Astrocyte (in vitro differentiated cells and primary cell): ENCODE measurements around the gene GRIN2D. TPM values are rescaled to one million over a fixed set of nuclear protein-coding genes. Genes with fewer than 3 reads are reported as not detected.

Source experiments
- DNase-seq: peaks from one replicate; pipeline ENCODE4 v3.0.0-alpha.2; 2010; ENCODE audit warnings: low read depth
- FAIRE-seq: peaks from 2 replicates; lab custom pipeline; 2011; peaks lifted over from hg19 to GRCh38; lab: Jason Lieb, UNC
- H2AFZ ChIP-seq: 2 replicates; pipeline ENCODE4 v1.6.0; 2012; ENCODE audit warnings: low read depth, low read length, inconsistent platforms
- H3K27ac ChIP-seq: 2 replicates; pipeline ENCODE4 v1.5.1; 2011; ENCODE audit warnings: low read depth, low read length, inconsistent platforms
- H3K27me3 ChIP-seq: 2 replicates; pipeline ENCODE4 v1.6.0; 2011; ENCODE audit warnings: low read length, inconsistent platforms; ENCODE audit not compliant: insufficient read depth
- H3K36me3 ChIP-seq: 2 replicates; pipeline ENCODE4 v1.5.1; 2011; ENCODE audit warnings: low read length, inconsistent platforms; ENCODE audit not compliant: insufficient read depth
- H3K4me1 ChIP-seq: 2 replicates; pipeline ENCODE4 v1.5.1; 2011; ENCODE audit warnings: low read length, inconsistent platforms; ENCODE audit not compliant: insufficient read depth
- H3K4me2 ChIP-seq: 2 replicates; pipeline ENCODE4 v1.6.0; 2012; ENCODE audit warnings: low read length, inconsistent platforms
- H3K4me3 ChIP-seq: 2 replicates; pipeline ENCODE4 v1.5.1; 2011; ENCODE audit warnings: low read depth, mild to moderate bottlenecking, low read length, inconsistent platforms; ENCODE audit not compliant: insufficient read depth
- H3K79me2 ChIP-seq: 2 replicates; pipeline ENCODE4 v1.6.0; 2012; ENCODE audit warnings: mild to moderate bottlenecking, low read length, inconsistent platforms; ENCODE audit not compliant: insufficient read depth
- H3K9ac ChIP-seq: 2 replicates; pipeline ENCODE4 v1.6.0; 2012; ENCODE audit warnings: mild to moderate bottlenecking, low read length, inconsistent platforms
- H3K9me3 ChIP-seq: 2 replicates; pipeline ENCODE4 v1.5.1; 2012; ENCODE audit warnings: low read depth, mild to moderate bottlenecking, low read length, inconsistent platforms; ENCODE audit not compliant: insufficient read depth
- H4K20me1 ChIP-seq: 2 replicates; pipeline ENCODE4 v1.6.0; 2012; ENCODE audit warnings: low read length, inconsistent platforms; ENCODE audit not compliant: insufficient read depth
- H3K27ac Mint-ChIP-seq: one replicate; pipeline ENCODE4 v1.8.0; 2021; ENCODE audit warnings: mild to moderate bottlenecking, mixed read lengths; ENCODE audit not compliant: unreplicated experiment
- H3K27me3 Mint-ChIP-seq: one replicate; pipeline ENCODE4 v1.8.0; 2021; ENCODE audit warnings: low read depth, mixed read lengths; ENCODE audit not compliant: unreplicated experiment
- H3K36me3 Mint-ChIP-seq: one replicate; pipeline ENCODE4 v1.8.0; 2021; ENCODE audit warnings: low read depth, mixed read lengths; ENCODE audit not compliant: unreplicated experiment
- H3K4me1 Mint-ChIP-seq: one replicate; pipeline ENCODE4 v1.8.0; 2021; ENCODE audit warnings: low read depth, mixed read lengths; ENCODE audit not compliant: unreplicated experiment
- H3K4me3 Mint-ChIP-seq: one replicate; pipeline ENCODE4 v1.8.0; 2021; ENCODE audit warnings: mild to moderate bottlenecking, moderate library complexity, mixed read lengths; ENCODE audit not compliant: unreplicated experiment
- H3K9me3 Mint-ChIP-seq: one replicate; pipeline ENCODE4 v1.8.0; 2021; ENCODE audit warnings: mild to moderate bottlenecking, mixed read lengths; ENCODE audit not compliant: unreplicated experiment
- CTCF ChIP-seq: IDR thresholded peaks from 2 replicates; pipeline ENCODE4 v1.5.1; 2011; ENCODE audit warnings: low read depth, mild to moderate bottlenecking, inconsistent platforms, low read length, moderate library complexity; ENCODE audit not compliant: insufficient read depth
- EZH2 ChIP-seq: IDR thresholded peaks from 2 replicates; pipeline ENCODE4 v1.6.1; 2012; ENCODE audit warnings: mild to moderate bottlenecking, low read length, inconsistent platforms; ENCODE audit not compliant: insufficient read depth
- total RNA-seq: library from RNA; stranded (reverse); gene quantifications from 2 replicates; pipeline ENCODE4 v1.2.1, GENCODE V29; 2021

The GRIN2D gene
- total RNA-seq, 1 donor from 2014 or later: 6.2 TPM

DNA sequence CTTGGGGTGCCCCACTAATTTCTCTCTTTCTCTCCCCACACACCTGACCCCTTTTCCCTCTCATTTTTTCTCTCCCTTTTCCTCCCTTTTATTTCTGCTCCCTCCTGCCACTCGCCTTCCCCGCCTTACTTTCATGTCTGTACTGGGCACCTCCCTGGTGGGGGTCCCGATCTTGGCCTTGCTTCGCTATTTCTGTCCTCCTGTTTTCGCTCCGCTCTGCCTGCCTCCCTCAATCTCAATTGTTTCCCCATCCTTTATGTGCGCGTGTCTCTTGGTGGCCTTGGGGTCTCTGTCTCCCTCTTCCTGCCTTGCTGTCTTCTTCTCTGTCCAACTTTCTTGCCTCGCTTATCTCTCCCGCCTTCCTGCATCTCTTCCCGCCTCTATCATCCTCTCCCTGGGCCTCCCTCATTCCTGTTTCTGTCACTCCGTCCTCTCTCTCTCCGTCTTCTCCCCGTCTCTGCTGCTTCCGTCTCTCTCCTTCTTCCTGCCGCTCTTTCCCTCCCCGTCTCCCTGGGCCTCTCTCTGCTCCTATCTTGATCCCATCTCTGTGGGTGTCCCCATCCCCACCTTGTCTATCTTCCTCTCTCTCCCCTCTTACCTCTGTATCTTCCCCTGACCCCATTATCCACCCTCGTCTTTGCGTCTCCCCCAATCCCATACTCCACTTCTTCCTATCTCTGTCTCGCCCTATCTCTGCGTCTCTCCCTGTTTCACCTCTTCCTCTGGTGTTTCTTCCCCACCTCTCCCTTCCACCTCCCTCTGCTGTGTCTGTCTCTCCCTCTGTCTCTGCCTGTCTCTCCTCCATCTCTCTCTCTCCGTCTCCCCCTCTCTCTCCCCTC is 4.0 kb downstream of the GRIN2D start:
- Histone ChIP-seq H3K79me2 (peaks cover 2% of the 10 kb centered on the region), H3K36me3 (no peaks in the 10 kb centered on the region), H4K20me1 (no peaks in the 10 kb centered on the region), H3K4me3 (peak overlapping the region; percentile 60), H3K9ac (peak overlapping the region; percentile 91), H3K9me3 (no peaks in the 10 kb centered on the region), H3K4me1 (peaks cover 10% of the 10 kb centered on the region), H3K27me3 (peaks cover 14% of the 10 kb centered on the region), H3K27ac (no peak overlapping the region), H3K4me2 (peak overlapping the region; percentile 100), H2AFZ (peak overlapping the region; percentile 76)
- peaks cover 4% of the 10 kb centered on the region for H3K36me3 Mint-ChIP-seq
- H3K27me3 Mint-ChIP-seq: peaks cover 2% of the 10 kb centered on the region
- DNase-seq (no peak), FAIRE-seq (no peak)
- peaks cover 11% of the 10 kb centered on the region for H3K4me1 Mint-ChIP-seq
- H3K27ac Mint-ChIP-seq: peak overlapping the region; percentile 77
- TF ChIP-seq CTCF (no peak), EZH2 (no peak)
- H3K4me3 Mint-ChIP-seq: peak overlapping the region; percentile 79
- H3K9me3 Mint-ChIP-seq: peaks cover 3% of the 10 kb centered on the region

GRCh38 chr19:48398102-48398374 is 4.6 kb downstream of the GRIN2D start:
- FAIRE-seq (no peak), DNase-seq (no peak)
- Mint-ChIP-seq H3K36me3 (peaks cover 4% of the 10 kb centered on the region), H3K9me3 (peaks cover 3% of the 10 kb centered on the region), H3K27me3 (peaks cover 2% of the 10 kb centered on the region), H3K27ac (peak overlapping the region; percentile 77), H3K4me3 (peak overlapping the region; percentile 79), H3K4me1 (peaks cover 10% of the 10 kb centered on the region)
- H3K4me3 ChIP-seq: peak overlapping the region; percentile 60
- TF ChIP-seq EZH2 (no peak), CTCF (no peak)
- no peak overlapping the region for H3K27ac ChIP-seq
- H2AFZ ChIP-seq: peak overlapping the region; percentile 76
- H3K9me3 ChIP-seq: no peaks in the 10 kb centered on the region
- peaks cover 10% of the 10 kb centered on the region for H3K4me1 ChIP-seq
- H3K4me2 ChIP-seq: peak overlapping the region; percentile 100
- peak overlapping the region; percentile 91 for H3K9ac ChIP-seq
- peaks cover 2% of the 10 kb centered on the region for H3K79me2 ChIP-seq
- peaks cover 14% of the 10 kb centered on the region for H3K27me3 ChIP-seq
- H4K20me1 ChIP-seq: no peaks in the 10 kb centered on the region
- no peaks in the 10 kb centered on the region for H3K36me3 ChIP-seq
